CD4-positive, alpha-beta T cell (primary cell): ENCODE measurements around the gene ZNF280C. TPM values are rescaled to one million over a fixed set of nuclear protein-coding genes. Genes with fewer than 3 reads are reported as not detected.

ENCODE experiments used
- ATAC-seq: fragments of 200-7000 bp; cut with Tn5 transposase; one replicate; pipeline ENCODE4 v1.10.0; 2022; ENCODE audit warnings: mild to moderate bottlenecking; ENCODE audit not compliant: poor library complexity
- CTCF ChIA-PET: fragments of 350-600 bp; sonication (Branson Sonifier 250); formaldehyde crosslinking; loops from one replicate; lab custom pipeline; 2021; ENCODE audit warnings: antibody characterized with exemption, inconsistent platforms; lab: Charles Lee
- POLR2A ChIA-PET: fragments of 350-600 bp; sonication (Branson Sonifier 250); formaldehyde crosslinking; loops from one replicate; lab custom pipeline; 2021; ENCODE audit warnings: antibody characterized with exemption, inconsistent platforms; lab: Charles Lee
- DNase-seq, 14 experiments: peaks; one replicate each; pipeline ENCODE4 v3.0.0-alpha.2; 2013 to 2020; ENCODE audit warnings: mixed read lengths in 2 of 14
- H3K27ac ChIP-seq, 2 donors: one replicate each; pipeline versions ENCODE4 v1.5.1 to v1.7.0; 2013; ENCODE audit warnings: low read length in 2 of 2, low read depth in 1 of 2, mild to moderate bottlenecking in 1 of 2
- H3K27me3 ChIP-seq, 2 experiments: 1 replicate in 1 of 2; 2 replicates in 1 of 2; pipeline versions ENCODE4 v1.6.1 to v1.7.0; 2013; ENCODE audit warnings: low read length in 2 of 2, control low read depth in 1 of 2, mild to moderate bottlenecking in 1 of 2, moderate library complexity in 1 of 2; ENCODE audit not compliant: insufficient read depth in 2 of 2, control insufficient read depth in 1 of 2
- H3K36me3 ChIP-seq: one replicate; pipeline ENCODE4 v1.6.1; 2013; ENCODE audit warnings: low read length, control low read depth; ENCODE audit not compliant: insufficient read depth
- H3K4me1 ChIP-seq: one replicate; pipeline ENCODE4 v1.6.1; 2013; ENCODE audit warnings: low read length, control low read depth; ENCODE audit not compliant: insufficient read depth
- H3K4me3 ChIP-seq: one replicate; pipeline ENCODE4 v1.5.1; 2013; ENCODE audit warnings: mild to moderate bottlenecking, low read length, moderate library complexity
- H3K9me3 ChIP-seq, 2 experiments: 1 replicate in 1 of 2; 2 replicates in 1 of 2; pipeline versions ENCODE4 v1.6.1 to v1.7.0; 2013; ENCODE audit warnings: low read length in 2 of 2, mild to moderate bottlenecking in 2 of 2, control low read depth in 1 of 2, moderate library complexity in 1 of 2; ENCODE audit not compliant: control insufficient read depth in 1 of 2, insufficient read depth in 1 of 2
- H3K27ac Mint-ChIP-seq: one replicate; pipeline ENCODE4 v1.8.0; 2020; ENCODE audit warnings: mixed read lengths
- H3K27me3 Mint-ChIP-seq: one replicate; pipeline ENCODE4 v1.8.0; 2021; ENCODE audit warnings: mixed read lengths
- H3K36me3 Mint-ChIP-seq: one replicate; pipeline ENCODE4 v1.8.0; 2021; ENCODE audit warnings: low read depth, mixed read lengths
- H3K4me1 Mint-ChIP-seq: one replicate; pipeline ENCODE4 v1.8.0; 2021; ENCODE audit warnings: low read depth, mixed read lengths
- H3K4me3 Mint-ChIP-seq: one replicate; pipeline ENCODE4 v1.8.0; 2020; ENCODE audit warnings: mild to moderate bottlenecking, mixed read lengths
- H3K9me3 Mint-ChIP-seq: one replicate; pipeline ENCODE4 v1.8.0; 2020; ENCODE audit warnings: mixed read lengths
- CTCF ChIP-seq: fragments of 200-600 bp; IDR thresholded peaks from one replicate; pipeline ENCODE4 v1.8.0; 2022; ENCODE audit warnings: antibody characterized with exemption, mild to moderate bottlenecking
- intact Hi-C, 2 experiments: fragments of 100-400 bp; cut with DNase I in 1 of 2; cut with micrococcal nuclease in 1 of 2; formaldehyde crosslinking; loops; one replicate each; pipeline versions ENCODE4 v1.15.1 to v1.9.0; 2023 to 2025; cut with DNase I, micrococcal nuclease
- total RNA-seq, 174 experiments: library from RNA in 2 of 174; stranded (reverse) in 2 of 174; gene quantifications; one replicate each; pipeline ENCODE4 v1.2.3 and lab custom pipeline; 2021 to 2026

The ZNF280C gene
- total RNA-seq, 2 experiments from 2014 or later = 3.7 to 4.2 TPM

GRCh38 chrX:130162094-130162735, 106.5 kb downstream of the ZNF280C start:
- DNase-seq = no peak
- intact Hi-C loops = no loop called here
- Mint-ChIP-seq H3K9me3 (no peaks in the 10 kb centered on the region), H3K27ac (no peak overlapping the region), H3K27me3 (no peaks in the 10 kb centered on the region), H3K4me1 (peaks cover 39% of the 10 kb centered on the region), H3K36me3 (peaks cover 11% of the 10 kb centered on the region), H3K4me3 (peak overlapping the region; percentile 48)
- no peaks in the 10 kb centered on the region for H3K36me3 ChIP-seq
- no peak for ATAC-seq
- H3K9me3 ChIP-seq = no peaks in the 10 kb centered on the region
- peaks cover 21% of the 10 kb centered on the region for H3K4me1 ChIP-seq
- no peaks in the 10 kb centered on the region for H3K27me3 ChIP-seq
- POLR2A ChIA-PET = no interaction called here
- TF ChIP-seq CTCF = no peak
- H3K27ac ChIP-seq = no peak overlapping the region
- CTCF ChIA-PET = interaction anchor here (1.6 kb wide), 1 partner anchor 83 kb away, joined by 4 read pairs; no protein-coding TSS in a partner anchor
- no peak overlapping the region for H3K4me3 ChIP-seq

GRCh38 chrX:130159776-130160175, 108.9 kb downstream of the ZNF280C start:
- ChIA-PET POLR2A (no interaction called here), CTCF (interaction anchor here (1.0 kb wide), 1 partner anchor 39 kb away, joined by 3 read pairs; no protein-coding TSS in a partner anchor)
- Mint-ChIP-seq H3K4me3 (no peak overlapping the region), H3K27me3 (no peaks in the 10 kb centered on the region), H3K4me1 (peaks cover 19% of the 10 kb centered on the region), H3K27ac (no peak overlapping the region), H3K9me3 (no peaks in the 10 kb centered on the region), H3K36me3 (peaks cover 7% of the 10 kb centered on the region)
- H3K9me3 ChIP-seq = no peaks in the 10 kb centered on the region
- H3K36me3 ChIP-seq = peaks cover 11% of the 10 kb centered on the region
- no peak for ATAC-seq
- no peaks in the 10 kb centered on the region for H3K27me3 ChIP-seq
- no peak overlapping the region for H3K4me3 ChIP-seq
- DNase-seq = no peak
- intact Hi-C loops = no loop called here
- H3K4me1 ChIP-seq = peaks cover 7% of the 10 kb centered on the region
- TF ChIP-seq CTCF = no peak
- no peak overlapping the region for H3K27ac ChIP-seq

GRCh38 chrX:130158311-130158710, 110.4 kb downstream of the ZNF280C start:
- no peaks in the 10 kb centered on the region for H3K27me3 Mint-ChIP-seq
- intact Hi-C loops = loop anchor here in 1 of 2 experiments (1.0 kb wide), 1 partner anchor 22 kb away; no protein-coding TSS in a partner anchor
- no peak overlapping the region for H3K27ac Mint-ChIP-seq
- ChIA-PET CTCF (no interaction called here), POLR2A (interaction anchor here (0.7 kb wide), 1 partner anchor 73 kb away, joined by 7 read pairs; no protein-coding TSS in a partner anchor)
- H3K9me3 Mint-ChIP-seq = no peaks in the 10 kb centered on the region
- Histone ChIP-seq H3K4me3 (no peak overlapping the region), H3K4me1 (peaks cover 2% of the 10 kb centered on the region), H3K36me3 (peaks cover 11% of the 10 kb centered on the region), H3K27ac (no peak overlapping the region), H3K27me3 (no peaks in the 10 kb centered on the region), H3K9me3 (no peaks in the 10 kb centered on the region)
- ATAC-seq = no peak
- no peak for TF ChIP-seq CTCF
- H3K4me3 Mint-ChIP-seq = no peak overlapping the region
- peaks cover 7% of the 10 kb centered on the region for H3K36me3 Mint-ChIP-seq
- no peak for DNase-seq
- H3K4me1 Mint-ChIP-seq = peaks cover 12% of the 10 kb centered on the region
